ENCODE data around the gene CDK2.

GRCh38 chr12:55972911-55973598 is 6.4 kb downstream of the CDK2 start:
- TF ChIP-seq CTCF (conservative IDR thresholded peaks at IDR 0.05): no peak
- TF ChIP-seq ZFX (IDR thresholded peaks at IDR 0.05): no peak

All from C4-2B (cell line).